HEK293 (cell line): ENCODE data around the gene MGAT2.
A peak's percentile ranks its signal among the peaks of the same experiment; 100 is the strongest.

ENCODE experiments used
- HOXA7 ChIP-seq: sonication (generic); formaldehyde crosslinking; IDR thresholded peaks from 2 replicates; pipeline ENCODE4 v1.8.1; 2022; ENCODE audit warnings: missing genetic modification reagents, borderline replicate concordance
- KLF7 ChIP-seq: fragments of 450-650 bp; formaldehyde crosslinking; IDR thresholded peaks from 2 replicates; pipeline ENCODE4 v1.5.1; 2016; ENCODE audit warnings: missing biosample characterization, missing genetic modification characterization, borderline replicate concordance
- KLF9 ChIP-seq: fragments of 450-650 bp; formaldehyde crosslinking; IDR thresholded peaks from 2 replicates; pipeline ENCODE4 v1.5.1; 2016; ENCODE audit warnings: missing biosample characterization, missing genetic modification characterization, low read depth
- MEIS1 ChIP-seq: sonication (generic); formaldehyde crosslinking; IDR thresholded peaks from 2 replicates; pipeline ENCODE4 v1.8.1; 2022; ENCODE audit warnings: missing genetic modification reagents, mild to moderate bottlenecking, borderline replicate concordance
- PRDM1 ChIP-seq: fragments of 450-650 bp; formaldehyde crosslinking; IDR thresholded peaks from 2 replicates; pipeline ENCODE4; 2016; ENCODE audit warnings: missing biosample characterization, missing genetic modification characterization
- PRDM6 ChIP-seq: fragments of 450-650 bp; formaldehyde crosslinking; IDR thresholded peaks from 2 replicates; pipeline ENCODE4 v1.5.1; 2017; ENCODE audit warnings: missing biosample characterization, missing genetic modification characterization
- WT1 ChIP-seq: fragments of 450-650 bp; formaldehyde crosslinking; IDR thresholded peaks from 2 replicates; pipeline ENCODE4 v1.5.1; 2016; ENCODE audit warnings: missing biosample characterization, missing genetic modification characterization
- ZBTB48 ChIP-seq: fragments of 450-650 bp; formaldehyde crosslinking; IDR thresholded peaks from 2 replicates; pipeline ENCODE4 v1.5.1; 2016; ENCODE audit warnings: missing biosample characterization, missing genetic modification characterization
- ZBTB49 ChIP-seq: fragments of 450-650 bp; formaldehyde crosslinking; IDR thresholded peaks from 2 replicates; pipeline ENCODE4 v1.5.1; 2016; ENCODE audit warnings: missing biosample characterization, missing genetic modification characterization, low read depth
- ZBTB6 ChIP-seq: fragments of 450-650 bp; formaldehyde crosslinking; IDR thresholded peaks from 2 replicates; pipeline ENCODE4 v1.5.1; 2017; ENCODE audit warnings: missing biosample characterization, missing genetic modification characterization
- ZFP3 ChIP-seq: fragments of 450-650 bp; formaldehyde crosslinking; IDR thresholded peaks from 2 replicates; pipeline ENCODE4 v1.5.1; 2016; ENCODE audit warnings: low read depth, missing biosample characterization, missing genetic modification characterization
- ZFP37 ChIP-seq: fragments of 450-650 bp; formaldehyde crosslinking; IDR thresholded peaks from 2 replicates; pipeline ENCODE4 v1.5.1; 2016; ENCODE audit warnings: missing biosample characterization, missing genetic modification characterization
- ZFP69B ChIP-seq: fragments of 450-650 bp; formaldehyde crosslinking; IDR thresholded peaks from 2 replicates; pipeline ENCODE4 v1.5.1; 2016; ENCODE audit warnings: missing biosample characterization, missing genetic modification characterization
- ZNF132 ChIP-seq: fragments of 450-650 bp; formaldehyde crosslinking; IDR thresholded peaks from 2 replicates; pipeline ENCODE4 v1.5.1; 2017; ENCODE audit warnings: missing biosample characterization, missing genetic modification characterization, borderline replicate concordance
- ZNF148 ChIP-seq: fragments of 450-650 bp; formaldehyde crosslinking; IDR thresholded peaks from 2 replicates; pipeline ENCODE4 v1.5.0; 2017; ENCODE audit warnings: missing biosample characterization, missing genetic modification characterization, borderline replicate concordance
- ZNF169 ChIP-seq: fragments of 450-650 bp; formaldehyde crosslinking; IDR thresholded peaks from 2 replicates; pipeline ENCODE4 v1.5.1; 2016; ENCODE audit warnings: missing biosample characterization, missing genetic modification characterization
- ZNF248 ChIP-seq: fragments of 450-650 bp; formaldehyde crosslinking; IDR thresholded peaks from 2 replicates; pipeline ENCODE4 v1.5.1; 2017; ENCODE audit warnings: missing biosample characterization, missing genetic modification characterization
- ZNF274 ChIP-seq, 2 experiments: fragments of 200-500 bp in 1 of 2; fragments of 450-650 bp in 1 of 2; sonication (Bioruptor generic) in 1 of 2; formaldehyde crosslinking in 1 of 2; IDR thresholded peaks; 2 replicates each; pipeline versions ENCODE4 v1.5.1 to v1.6.1; 2014 to 2016; ENCODE audit warnings: borderline replicate concordance in 1 of 2, inconsistent platforms in 1 of 2, low read length in 1 of 2, missing biosample characterization in 1 of 2, missing genetic modification characterization in 1 of 2
- ZNF302 ChIP-seq: fragments of 450-650 bp; formaldehyde crosslinking; IDR thresholded peaks from 2 replicates; pipeline ENCODE4 v1.5.1; 2016; ENCODE audit warnings: missing biosample characterization, missing genetic modification characterization, low read depth
- ZNF350 ChIP-seq: fragments of 450-650 bp; formaldehyde crosslinking; IDR thresholded peaks from 2 replicates; pipeline ENCODE4 v1.5.0; 2017; ENCODE audit warnings: missing biosample characterization, mild to moderate bottlenecking, missing genetic modification characterization
- ZNF416 ChIP-seq: fragments of 450-650 bp; formaldehyde crosslinking; IDR thresholded peaks from 2 replicates; pipeline ENCODE4 v1.5.1; 2016; ENCODE audit warnings: missing biosample characterization, missing genetic modification characterization
- ZNF423 ChIP-seq: fragments of 450-650 bp; formaldehyde crosslinking; IDR thresholded peaks from 2 replicates; pipeline ENCODE4 v1.5.1; 2016; ENCODE audit warnings: missing biosample characterization, missing genetic modification characterization
- ZNF518A ChIP-seq: fragments of 450-650 bp; formaldehyde crosslinking; conservative IDR thresholded peaks from 2 replicates; pipeline ENCODE4 v1.5.1; 2016; ENCODE audit warnings: low read depth, missing biosample characterization, missing genetic modification characterization
- ZNF549 ChIP-seq: fragments of 450-650 bp; IDR thresholded peaks from 2 replicates; pipeline ENCODE4 v1.5.1; 2018; ENCODE audit warnings: missing biosample characterization, missing genetic modification characterization, mild to moderate bottlenecking, inconsistent platforms, moderate library complexity
- ZNF561 ChIP-seq: fragments of 450-650 bp; IDR thresholded peaks from 2 replicates; pipeline ENCODE4 v1.5.1; 2018; ENCODE audit warnings: missing biosample characterization, missing genetic modification characterization, borderline replicate concordance
- ZNF596 ChIP-seq: fragments of 450-650 bp; IDR thresholded peaks from 2 replicates; pipeline ENCODE4 v1.5.0; 2018; ENCODE audit warnings: missing biosample characterization, mild to moderate bottlenecking, missing genetic modification characterization, moderate library complexity

Gene MGAT2

GRCh38 chr14:49598485-49599300 is 21.9 kb upstream of the MGAT2 start, which contains the start of gene LRR1 (continued):
- TF ChIP-seq ZNF518A (tag by site-specific recombination) (no peak), ZFP37 (peak; percentile 68; the same call in 1 of the 2 replicates), ZNF169 (tag by site-specific recombination) (no peak), ZNF274 (IDR thresholded peaks at IDR 0.05; ENCODE audit: low read length) (no peak), ZNF274 (tag by site-specific recombination; IDR thresholded peaks at IDR 0.05; ENCODE audit: borderline replicate concordance) (no peak), ZFP69B (tag by site-specific recombination) (no peak), ZNF248 (tag by site-specific recombination) (no peak), ZBTB48 (no peak), ZNF561 (no peak), WT1 (0 out of 2 replicates have a peak, but pooled peaks have one; percentile 7), ZBTB49 (no peak), ZNF416 (no peak), ZFP3 (no peak), HOXA7 (CRISPR knock-in tag) (no peak), ZNF549 (tag by site-specific recombination) (no peak), ZNF596 (tag by site-specific recombination) (no peak), PRDM1 (no peak), ZNF350 (tag by site-specific recombination) (no peak), KLF7 (tag by site-specific recombination) (no peak), KLF9 (tag by site-specific recombination) (no peak), ZNF132 (no peak), ZBTB6 (tag by site-specific recombination) (no peak), ZNF423 (no peak), MEIS1 (CRISPR knock-in tag) (no peak), PRDM6 (tag by site-specific recombination) (no peak), ZNF148 (tag by site-specific recombination) (no peak), ZNF302 (tag by site-specific recombination) (no peak)
